ENCODE results near the gene ASCL5. TPM values are rescaled to one million over a fixed set of nuclear protein-coding genes. Genes with fewer than 3 reads are reported as not detected.
A peak's percentile ranks its signal among the peaks of the same experiment; 100 is the strongest.

ASCL5 gene
- total and polyA plus RNA-seq, 2 of the 13 experiments (the other 11 are each of a cell fraction or from before 2014, with no cell fraction given) = not detected

DNA sequence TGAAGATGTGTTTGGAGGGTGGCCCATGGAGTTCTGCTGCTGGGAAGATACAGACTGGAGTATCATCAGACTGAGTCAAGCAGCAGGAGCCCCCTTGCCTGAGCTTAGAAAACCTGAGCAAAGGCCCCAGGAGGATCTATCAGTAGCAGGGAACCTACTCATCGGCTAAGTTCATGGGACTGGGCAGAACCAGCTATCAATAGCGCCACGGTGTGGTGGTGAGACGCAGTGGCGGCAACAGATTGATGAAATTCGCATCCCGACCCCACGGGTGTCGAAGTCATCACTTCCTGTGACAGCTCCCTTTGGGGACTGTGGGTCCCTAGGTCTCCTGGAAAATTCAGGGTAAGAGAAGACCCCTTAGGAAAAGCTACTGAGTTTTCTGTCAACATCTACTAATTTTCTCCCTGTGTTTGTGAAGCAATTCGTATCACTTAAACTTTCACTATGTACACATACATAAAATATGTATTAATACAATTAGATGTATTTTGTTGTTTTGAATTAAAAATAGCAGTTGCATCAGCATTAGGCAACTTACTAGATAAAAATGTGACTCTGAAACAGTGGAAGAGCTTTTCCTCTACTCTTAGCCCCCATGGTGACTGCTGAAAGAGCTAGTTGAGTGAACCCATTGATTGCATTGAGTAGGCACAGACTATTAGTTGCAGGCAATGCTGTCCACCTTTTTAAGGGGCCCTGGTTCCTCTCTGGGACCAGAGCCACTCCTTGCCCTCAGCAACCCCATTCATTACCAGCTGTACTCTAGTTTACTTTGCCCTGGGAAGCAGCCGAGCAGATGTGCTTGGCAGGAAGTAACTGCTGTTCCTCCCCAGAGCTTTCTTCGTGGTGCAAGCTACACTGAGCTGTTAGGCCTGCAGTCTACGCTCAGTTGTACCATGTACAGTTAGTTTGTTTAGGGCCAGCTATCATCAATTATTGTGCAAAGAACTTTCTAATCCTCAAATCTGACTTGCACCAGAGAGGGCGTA is 7.5 kb downstream of the ASCL5 start:
- FAIRE-seq = no peak
- BruUV-seq (replicated peaks) = no TSS peak
- TF ChIP-seq MIER2 (CRISPR knock-in tag; IDR thresholded peaks at IDR 0.05) = no peak
- peak; percentile 42; the same call in 1 of the 2 replicates for TF ChIP-seq SMC3 (IDR thresholded peaks at IDR 0.05; ENCODE audit: low read length)
- TF ChIP-seq, protein P1, sequence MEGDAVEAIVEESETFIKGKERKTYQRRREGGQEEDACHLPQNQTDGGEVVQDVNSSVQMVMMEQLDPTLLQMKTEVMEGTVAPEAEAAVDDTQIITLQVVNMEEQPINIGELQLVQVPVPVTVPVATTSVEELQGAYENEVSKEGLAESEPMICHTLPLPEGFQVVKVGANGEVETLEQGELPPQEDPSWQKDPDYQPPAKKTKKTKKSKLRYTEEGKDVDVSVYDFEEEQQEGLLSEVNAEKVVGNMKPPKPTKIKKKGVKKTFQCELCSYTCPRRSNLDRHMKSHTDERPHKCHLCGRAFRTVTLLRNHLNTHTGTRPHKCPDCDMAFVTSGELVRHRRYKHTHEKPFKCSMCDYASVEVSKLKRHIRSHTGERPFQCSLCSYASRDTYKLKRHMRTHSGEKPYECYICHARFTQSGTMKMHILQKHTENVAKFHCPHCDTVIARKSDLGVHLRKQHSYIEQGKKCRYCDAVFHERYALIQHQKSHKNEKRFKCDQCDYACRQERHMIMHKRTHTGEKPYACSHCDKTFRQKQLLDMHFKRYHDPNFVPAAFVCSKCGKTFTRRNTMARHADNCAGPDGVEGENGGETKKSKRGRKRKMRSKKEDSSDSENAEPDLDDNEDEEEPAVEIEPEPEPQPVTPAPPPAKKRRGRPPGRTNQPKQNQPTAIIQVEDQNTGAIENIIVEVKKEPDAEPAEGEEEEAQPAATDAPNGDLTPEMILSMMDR (CRISPR knock-in tag; IDR thresholded peaks at IDR 0.05) = peak; percentile 75
- TF ChIP-seq STAG1 (CRISPR knock-in tag; IDR thresholded peaks at IDR 0.05) = peak; percentile 58
- H3K79me2 ChIP-seq (ENCODE audit: insufficient read depth, low read length) = no peaks in the 10 kb centered on the region
- no peak overlapping the region for H2AFZ ChIP-seq (ENCODE audit: low read length)
- no peaks in the 10 kb centered on the region for H3K36me3 ChIP-seq (replicated peaks in 1 of 2; ENCODE audit: control insufficient read depth in 1 of 2, insufficient read depth in 2 of 2, low read length in 2 of 2)
- 35% methylated on average over 6 of the region's 14 CpGs for WGBS (ENCODE audit: low lambda C conversion rate)
- ATAC-seq = peak; percentile 63
- H3K4me2 ChIP-seq (ENCODE audit: low read depth, low read length) = no peak overlapping the region
- H3K9me3 ChIP-seq (ENCODE audit: low read length) = no peaks in the 10 kb centered on the region
- intact Hi-C loops (cut with micrococcal nuclease; ENCODE audit: unreplicated experiment) (loop anchor here (10.0 kb wide), 1 partner anchor 225 kb away; the partner anchor contains the start of gene INAVA), in situ Hi-C loops (cut with HindIII; ENCODE audit: extremely low pct_ligation_motif_present, low pct_unique_long_range_greater_than_20kb) (loop anchor here (10.0 kb wide), 1 partner anchor 145 kb away; no protein-coding TSS in a partner anchor)
- POLR2A ChIA-PET = no interaction called here
- H3K27ac ChIP-seq (ENCODE audit: extremely low read length, insufficient read depth, low read length) = no peak overlapping the region
- no peak overlapping the region for H3K9ac ChIP-seq (ENCODE audit: insufficient read depth, low read depth, low read length)
- CTCF ChIA-PET (ENCODE audit: low intra/inter-chr PET ratio, low total read pairs) = no interaction called here
- H4K20me1 ChIP-seq (ENCODE audit: insufficient read depth, low read length) = no peaks in the 10 kb centered on the region
- peak; percentile 22 for DNase-seq (ENCODE audit: low spot score)
- no peak overlapping the region for H3K4me3 ChIP-seq (replicated peaks in 1 of 3; ENCODE audit: insufficient read depth in 1 of 3, low read depth in 2 of 3, low read length in 3 of 3)
- peaks cover 4 to 48% of the 10 kb centered on the region in 2 experiments; a peak in 4 of 5 replicates for H3K27me3 ChIP-seq (ENCODE audit: control insufficient read depth in 1 of 2, insufficient read depth in 2 of 2, low read length in 2 of 2)
- no peaks in the 10 kb centered on the region for H3K4me1 ChIP-seq (ENCODE audit: insufficient read depth, low read length)

- Histone ChIP-seq H3K36me3 (replicated peaks in 1 of 2; ENCODE audit: control insufficient read depth in 1 of 2, insufficient read depth in 2 of 2, low read length in 2 of 2) (no peaks in the 10 kb centered on the region), H4K20me1 (ENCODE audit: insufficient read depth, low read length) (no peaks in the 10 kb centered on the region), H3K4me2 (ENCODE audit: low read depth, low read length) (no peak overlapping the region), H3K9me3 (ENCODE audit: low read length) (no peaks in the 10 kb centered on the region), H2AFZ (ENCODE audit: low read length) (no peak overlapping the region), H3K27ac (ENCODE audit: extremely low read length, insufficient read depth, low read length) (no peak overlapping the region), H3K9ac (ENCODE audit: insufficient read depth, low read depth, low read length) (no peak overlapping the region), H3K79me2 (ENCODE audit: insufficient read depth, low read length) (no peaks in the 10 kb centered on the region), H3K4me1 (ENCODE audit: insufficient read depth, low read length) (no peaks in the 10 kb centered on the region), H3K4me3 (replicated peaks in 1 of 3; ENCODE audit: insufficient read depth in 1 of 3, low read depth in 2 of 3, low read length in 3 of 3) (no peak overlapping the region), H3K27me3 (ENCODE audit: control insufficient read depth in 1 of 2, insufficient read depth in 2 of 2, low read length in 2 of 2) (peaks cover 0 to 20% of the 10 kb centered on the region in 2 experiments; a peak in 3 of 5 replicates)
- no peak for FAIRE-seq
- CTCF ChIA-PET (ENCODE audit: low intra/inter-chr PET ratio, low total read pairs) = no interaction called here
- no peak for DNase-seq (ENCODE audit: low spot score)
- intact Hi-C loops (cut with micrococcal nuclease; ENCODE audit: unreplicated experiment) (loop anchor here (10.0 kb wide), 1 partner anchor 221 kb away; the partner anchor contains the start of gene INAVA), in situ Hi-C loops (cut with HindIII; ENCODE audit: extremely low pct_ligation_motif_present, low pct_unique_long_range_greater_than_20kb) (loop anchor here (10.0 kb wide), 1 partner anchor 141 kb away; no protein-coding TSS in a partner anchor)
- 19% methylated on average over 2 of the region's 2 CpGs for WGBS (ENCODE audit: low lambda C conversion rate)
- no peak for ATAC-seq
- TF ChIP-seq, protein P2, sequence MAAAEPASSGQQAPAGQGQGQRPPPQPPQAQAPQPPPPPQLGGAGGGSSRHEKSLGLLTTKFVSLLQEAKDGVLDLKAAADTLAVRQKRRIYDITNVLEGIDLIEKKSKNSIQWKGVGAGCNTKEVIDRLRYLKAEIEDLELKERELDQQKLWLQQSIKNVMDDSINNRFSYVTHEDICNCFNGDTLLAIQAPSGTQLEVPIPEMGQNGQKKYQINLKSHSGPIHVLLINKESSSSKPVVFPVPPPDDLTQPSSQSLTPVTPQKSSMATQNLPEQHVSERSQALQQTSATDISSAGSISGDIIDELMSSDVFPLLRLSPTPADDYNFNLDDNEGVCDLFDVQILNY (CRISPR knock-in tag; conservative IDR thresholded peaks at IDR 0.05) = no peak
- BruUV-seq (replicated peaks) = no TSS peak
- POLR2A ChIA-PET = no interaction called here
Observed at GRCh38 chr1:201116091-201116490, 10.9 kb downstream of the ASCL5 start.
